GM12873 (cell line): ENCODE data around the gene CSN2.

Source experiments
- TF ChIP-seq, protein P1 (sequence below): IDR thresholded peaks from 2 replicates; pipeline ENCODE4 v1.5.1; 2012; ENCODE audit warnings: low read depth, mild to moderate bottlenecking, moderate library complexity, low read length, control low read depth; ENCODE audit not compliant: insufficient read depth; ENCODE audit errors: missing control alignments

The CSN2 gene

DNA sequence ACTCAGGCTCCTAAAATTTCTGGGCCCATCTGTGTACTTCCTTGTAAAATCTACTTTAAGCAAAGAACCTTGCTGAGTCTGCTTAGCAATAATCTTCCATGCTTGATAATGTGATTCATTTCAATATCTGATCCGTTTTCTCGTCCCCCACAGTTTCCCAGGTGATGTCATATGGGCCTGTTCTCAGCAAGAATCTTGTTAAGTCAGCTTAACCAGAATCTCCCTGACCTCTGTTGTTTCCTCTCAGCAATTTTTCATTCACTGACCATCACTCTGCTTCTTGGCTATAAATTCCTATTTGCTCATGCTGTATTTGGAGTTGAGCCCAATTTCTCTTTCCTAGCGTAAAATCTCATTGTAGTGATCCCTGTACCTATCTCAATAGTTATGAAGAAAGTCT, 13.9 kb downstream of the CSN2 start:
- TF ChIP-seq, protein P1, sequence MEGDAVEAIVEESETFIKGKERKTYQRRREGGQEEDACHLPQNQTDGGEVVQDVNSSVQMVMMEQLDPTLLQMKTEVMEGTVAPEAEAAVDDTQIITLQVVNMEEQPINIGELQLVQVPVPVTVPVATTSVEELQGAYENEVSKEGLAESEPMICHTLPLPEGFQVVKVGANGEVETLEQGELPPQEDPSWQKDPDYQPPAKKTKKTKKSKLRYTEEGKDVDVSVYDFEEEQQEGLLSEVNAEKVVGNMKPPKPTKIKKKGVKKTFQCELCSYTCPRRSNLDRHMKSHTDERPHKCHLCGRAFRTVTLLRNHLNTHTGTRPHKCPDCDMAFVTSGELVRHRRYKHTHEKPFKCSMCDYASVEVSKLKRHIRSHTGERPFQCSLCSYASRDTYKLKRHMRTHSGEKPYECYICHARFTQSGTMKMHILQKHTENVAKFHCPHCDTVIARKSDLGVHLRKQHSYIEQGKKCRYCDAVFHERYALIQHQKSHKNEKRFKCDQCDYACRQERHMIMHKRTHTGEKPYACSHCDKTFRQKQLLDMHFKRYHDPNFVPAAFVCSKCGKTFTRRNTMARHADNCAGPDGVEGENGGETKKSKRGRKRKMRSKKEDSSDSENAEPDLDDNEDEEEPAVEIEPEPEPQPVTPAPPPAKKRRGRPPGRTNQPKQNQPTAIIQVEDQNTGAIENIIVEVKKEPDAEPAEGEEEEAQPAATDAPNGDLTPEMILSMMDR: no peak

DNA sequence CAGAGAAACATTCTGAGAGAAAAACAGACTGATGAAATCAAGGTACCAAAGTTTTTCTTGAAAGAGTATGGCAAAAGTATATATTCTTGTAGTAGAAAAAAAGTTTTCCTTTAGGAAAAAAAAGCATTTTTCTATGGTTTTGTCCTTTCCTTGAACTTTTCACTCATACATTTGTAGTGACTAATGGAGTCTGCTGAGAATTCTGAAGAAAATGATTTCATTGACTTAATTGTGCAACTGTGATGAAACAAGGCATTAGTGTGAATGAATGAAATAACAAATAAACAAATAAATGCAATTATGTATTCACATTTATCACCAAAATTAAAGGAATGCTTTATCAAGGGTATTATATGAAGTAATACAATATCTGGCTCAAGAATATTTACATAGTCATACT, 29.0 kb downstream of the CSN2 start:
- TF ChIP-seq, protein P1: no peak

DNA sequence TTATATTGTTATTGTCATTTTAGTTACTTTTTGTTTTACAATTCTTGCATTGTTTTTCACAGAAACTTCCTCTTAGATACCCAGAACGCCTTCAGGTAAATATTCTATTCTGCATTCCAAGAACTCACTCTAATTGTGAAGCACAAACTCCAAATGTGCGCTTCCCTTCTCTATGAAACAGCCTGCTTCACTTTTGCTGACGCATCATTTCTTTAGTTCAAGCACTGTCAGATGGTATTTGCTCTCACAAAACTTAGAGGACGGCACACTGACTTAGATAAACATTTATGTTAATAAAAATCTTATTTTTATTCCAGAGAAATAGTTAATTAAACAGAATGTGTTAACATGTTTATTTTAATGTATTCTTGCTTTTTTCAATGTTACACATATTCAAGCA, 31.4 kb downstream of the CSN2 start:
- TF ChIP-seq, protein P1: no peak

DNA sequence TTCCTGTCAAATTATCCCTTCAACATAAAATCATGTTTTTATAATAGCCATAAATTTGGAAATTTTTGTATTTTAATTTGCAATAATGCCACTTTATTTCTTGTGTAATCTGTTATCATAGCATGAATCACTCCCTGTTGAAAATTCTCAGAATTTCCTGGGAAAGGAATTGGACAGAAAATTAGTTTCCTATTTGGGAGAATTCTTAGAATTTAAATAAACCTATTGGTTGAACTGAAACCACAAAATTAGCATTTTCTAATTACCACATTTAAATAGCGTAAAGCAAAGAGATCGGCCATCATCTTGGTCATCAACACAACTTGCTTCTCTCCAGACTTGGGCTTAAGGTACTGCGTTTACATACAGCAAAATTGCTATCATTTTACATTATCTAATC, 34.8 kb downstream of the CSN2 start, which contains the start of gene CSN1S1:
CSN1S1 (plus strand) TSS at position 301 of the 400 bp plus-strand sequence. CDS start 1,488 bp downstream, outside the sequence.
- TF ChIP-seq, protein P1: no peak

DNA sequence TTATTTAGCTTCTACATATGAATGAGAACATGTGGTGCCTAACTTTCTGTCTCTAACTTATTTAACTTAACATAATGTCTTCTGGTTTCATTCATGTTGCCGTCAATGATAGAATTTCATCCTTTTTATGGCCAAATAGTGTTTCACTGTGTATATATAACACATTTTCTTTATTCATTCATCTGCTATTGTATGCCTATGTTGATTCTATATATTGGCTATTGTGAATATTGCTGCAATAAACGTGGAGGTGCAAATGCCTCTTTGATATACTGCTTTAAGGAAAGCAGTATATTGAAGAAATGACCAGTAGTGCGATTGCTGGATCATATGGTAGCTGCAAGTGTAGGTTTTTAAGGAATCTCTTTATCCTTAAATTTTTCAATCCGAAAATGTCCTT, 44.7 kb downstream of the CSN2 start:
- TF ChIP-seq, protein P1: no peak

DNA sequence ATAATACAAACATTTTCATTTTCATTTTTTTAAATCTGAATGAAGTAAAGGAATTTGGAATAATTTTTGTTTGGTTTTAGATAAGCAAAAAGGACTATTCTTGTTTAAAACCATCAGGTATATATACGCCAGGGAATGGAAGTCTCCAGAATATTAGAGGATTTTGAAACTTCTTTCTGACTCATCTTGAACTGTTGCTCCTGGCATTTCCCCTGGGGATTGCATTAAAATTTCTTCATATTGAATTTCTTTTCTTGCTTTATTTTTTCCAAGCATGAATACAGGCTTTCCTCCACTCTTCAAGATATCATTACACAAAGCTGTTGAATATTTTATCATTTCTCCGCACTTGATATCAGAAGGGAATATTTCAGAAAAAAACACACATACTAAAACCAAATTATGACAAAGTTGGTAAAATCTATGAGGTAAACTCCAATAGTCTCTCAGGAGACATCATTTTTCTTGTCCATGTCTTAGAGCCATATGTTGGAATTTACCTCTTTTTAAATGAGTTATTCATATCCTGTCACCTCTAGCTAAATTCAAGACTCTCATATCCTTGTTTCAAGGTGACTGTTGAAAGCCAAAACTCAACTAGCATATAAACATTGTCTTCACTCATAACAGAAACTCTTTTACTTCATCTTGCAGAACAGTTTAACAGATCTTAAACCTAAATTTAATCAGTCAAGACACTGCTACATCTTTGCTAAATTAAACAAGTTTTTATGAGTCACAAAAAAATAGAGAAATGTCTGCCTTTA, 55.3 kb downstream of the CSN2 start:
- TF ChIP-seq, protein P1: no peak

DNA sequence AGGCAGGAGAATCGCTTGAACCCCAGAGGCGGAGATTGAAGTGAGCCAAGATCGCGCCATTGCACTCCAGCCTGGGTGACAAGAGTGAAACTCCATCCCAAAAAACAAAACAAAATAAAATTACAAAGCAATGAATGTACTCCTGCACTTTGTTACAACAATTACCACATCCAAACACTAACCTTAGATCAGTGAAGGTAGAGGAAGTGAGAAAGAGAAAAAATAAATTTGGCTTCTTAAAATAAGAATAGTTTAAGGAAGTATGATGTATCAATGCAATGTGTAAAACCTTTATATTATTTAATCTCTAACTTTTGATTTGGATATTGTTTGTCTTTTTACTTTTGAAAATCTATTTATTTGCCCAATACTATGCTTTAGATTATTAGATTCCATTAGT, 56.3 kb downstream of the CSN2 start:
- TF ChIP-seq, protein P1: no peak
